K562 (cell line): ENCODE data around the gene CAPZA1. TPM values are rescaled to one million over a fixed set of nuclear protein-coding genes. Genes with fewer than 3 reads are reported as not detected.

Experiments used
- DPF2 ChIP-seq: fragments of 450-650 bp; IDR thresholded peaks from 2 replicates; pipeline ENCODE4 v1.6.1; 2016
- ETV5 ChIP-seq: sonication (generic); formaldehyde crosslinking; IDR thresholded peaks from 2 replicates; pipeline ENCODE4 v1.4.0; 2020; ENCODE audit warnings: low read depth, mild to moderate bottlenecking, missing genetic modification reagents
- FOXK2 ChIP-seq, 2 experiments: fragments of 450-650 bp; IDR thresholded peaks in 1 of 2; conservative IDR thresholded peaks in 1 of 2; 2 replicates each; pipeline ENCODE4 v1.6.1; 2016; ENCODE audit warnings: low read depth in 2 of 2, mild to moderate bottlenecking in 1 of 2
- RREB1 ChIP-seq: fragments of 250-450 bp; sonication (Bioruptor Pico); IDR thresholded peaks from 2 replicates; pipeline ENCODE4 v1.4.0; 2020
- ZBTB2 ChIP-seq: fragments of 450-650 bp; IDR thresholded peaks from 2 replicates; pipeline ENCODE4 v1.6.1; 2016; ENCODE audit warnings: antibody characterized with exemption
- ZBTB49 ChIP-seq: sonication (generic); formaldehyde crosslinking; IDR thresholded peaks from 2 replicates; pipeline ENCODE4 v1.8.0; 2022; ENCODE audit warnings: missing genetic modification reagents, mild to moderate bottlenecking, borderline replicate concordance
- ZNF79 ChIP-seq: fragments of 250-450 bp; sonication (Bioruptor Pico); IDR thresholded peaks from 2 replicates; pipeline ENCODE4 v1.4.0; 2020; ENCODE audit warnings: low read depth, mild to moderate bottlenecking, moderate library complexity
- polyA plus RNA-seq, 8 experiments: library from polyadenylated mRNA; depleted of rRNA in 4 of 8; stranded (reverse) in 5 of 8; unstranded in 3 of 8; fragments of >200 nt; fragmentation: Nextera tagmentation in 2 of 8; fragmentation: Illumina TruSeq in 1 of 8; extraction: Ambion mirVana in 2 of 8; extraction: Trizol in 1 of 8; gene quantifications; 2 replicates each; pipeline versions ENCODE4 v1.2.1 to v1.2.3, GENCODE V29; 2011 to 2014; ENCODE audit warnings: inconsistent platforms in 1 of 8, missing spikeins in 1 of 8
- total RNA-seq, 7 experiments: library from RNA; depleted of rRNA in 6 of 7; stranded (reverse); fragments of >200 nt in 6 of 7; fragmentation: Illumina TruSeq in 2 of 7; extraction: Trizol in 2 of 7; gene quantifications; 2 replicates each; pipeline versions ENCODE4 v1.2.1 to v1.2.3, GENCODE V29; 2011 to 2021; ENCODE audit warnings: low replicate concordance in 1 of 7

Gene CAPZA1
- total and polyA plus RNA-seq, 9 of the 15 experiments (the other 6 are each of a cell fraction or from before 2014, with no cell fraction given) = 237 to 1,020 (median 306) TPM

DNA sequence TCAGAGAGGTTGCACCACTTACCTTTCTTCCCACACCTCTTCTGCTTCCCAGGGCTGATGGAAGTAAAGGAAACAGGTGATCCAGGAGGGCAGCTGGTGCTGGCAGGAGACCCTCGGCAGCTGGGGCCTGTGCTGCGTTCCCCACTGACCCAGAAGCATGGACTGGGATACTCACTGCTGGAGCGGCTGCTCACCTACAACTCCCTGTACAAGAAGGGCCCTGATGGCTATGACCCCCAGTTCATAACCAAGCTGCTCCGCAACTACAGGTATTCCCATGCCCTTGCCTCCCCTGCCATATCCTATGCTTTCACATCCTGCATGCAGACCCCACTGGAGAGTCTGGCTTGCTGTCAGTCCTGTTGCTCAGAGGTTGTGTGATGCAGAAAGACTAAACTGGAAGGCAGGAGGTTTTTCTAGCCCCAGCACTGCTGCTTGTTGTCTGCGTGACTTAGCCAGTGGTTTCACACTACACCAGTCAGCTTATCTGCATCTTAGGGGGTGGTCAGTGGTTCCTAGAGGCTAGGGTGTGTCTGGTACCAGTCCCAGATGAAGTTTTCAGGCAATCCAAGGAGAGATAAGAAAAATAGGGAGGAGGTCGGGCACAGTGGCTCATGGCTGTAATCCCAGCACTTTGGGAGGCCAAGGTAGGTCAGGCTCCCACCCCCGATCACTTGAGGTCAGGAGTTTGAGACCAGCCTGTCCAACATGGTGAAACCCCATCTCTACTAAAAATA is 77.1 kb downstream of the CAPZA1 start (continued):
- peak; percentile 49 for TF ChIP-seq DPF2
- no peak for TF ChIP-seq ZBTB2
- no peak for TF ChIP-seq RREB1 (CRISPR knock-in tag)
- peak in 1 of 2 experiments; percentile 28; a peak in 1 of 4 replicates for TF ChIP-seq FOXK2 (conservative IDR thresholded peaks at IDR 0.05 in 1 of 2, IDR thresholded peaks at IDR 0.05 in 1 of 2; ENCODE audit: low read depth in 2 of 2)
- TF ChIP-seq ZBTB49 (CRISPR knock-in tag) = no peak
- no peak for TF ChIP-seq ZNF79 (CRISPR knock-in tag)
- peak; percentile 57; the same call in 1 of the 2 replicates for TF ChIP-seq ETV5 (CRISPR knock-in tag)
